Neural progenitor cell (in vitro differentiated cells): ENCODE measurements around the gene GPATCH2L. TPM values are rescaled to one million over a fixed set of nuclear protein-coding genes. Genes with fewer than 3 reads are reported as not detected.

Source experiments
- DNase-seq: peaks from one replicate; pipeline ENCODE4 v3.0.0-alpha.2; 2016; ENCODE audit warnings: low spot score
- H2AFZ ChIP-seq: fragments of 200-600 bp; sonication (generic); replicated peaks from 2 replicates; pipeline ENCODE4 v1.6.1; 2016; ENCODE audit warnings: antibody characterized with exemption
- H3F3A ChIP-seq: fragments of 200-600 bp; sonication (generic); 2 replicates; pipeline ENCODE4 v1.6.1; 2016; ENCODE audit warnings: antibody characterized with exemption, low read depth
- H3K27ac ChIP-seq: fragments of 200-600 bp; sonication (generic); 2 replicates; pipeline ENCODE4 v1.5.1; 2016; ENCODE audit warnings: mild to moderate bottlenecking
- H3K27me3 ChIP-seq: fragments of 200-600 bp; sonication (generic); 2 replicates; pipeline ENCODE4 v1.6.1; 2016; ENCODE audit warnings: mild to moderate bottlenecking, moderate library complexity
- H3K36me3 ChIP-seq: fragments of 200-600 bp; sonication (generic); 2 replicates; pipeline ENCODE4 v1.5.1; 2016
- H3K4me1 ChIP-seq: fragments of 200-600 bp; sonication (generic); 2 replicates; pipeline ENCODE4 v1.6.1; 2016; ENCODE audit warnings: mixed run types
- H3K4me2 ChIP-seq: fragments of 200-600 bp; sonication (generic); 2 replicates; pipeline ENCODE4 v1.6.1; 2016
- H3K4me3 ChIP-seq: fragments of 200-600 bp; sonication (generic); 2 replicates; pipeline ENCODE4 v1.5.1; 2016
- H3K79me2 ChIP-seq: fragments of 200-600 bp; sonication (generic); 2 replicates; pipeline ENCODE4 v1.6.1; 2016; ENCODE audit warnings: low read depth
- H3K9ac ChIP-seq: fragments of 200-600 bp; sonication (generic); 2 replicates; pipeline ENCODE4 v1.6.1; 2016
- H3K9me3 ChIP-seq: fragments of 200-600 bp; sonication (generic); 2 replicates; pipeline ENCODE4 v1.5.1; 2016; ENCODE audit warnings: low read depth
- H4K20me1 ChIP-seq: fragments of 200-600 bp; sonication (generic); 2 replicates; pipeline ENCODE4 v1.6.1; 2016; ENCODE audit warnings: low read depth
- H3K27ac Mint-ChIP-seq: 3 replicates; pipeline ENCODE4 v1.8.0; 2021; ENCODE audit warnings: mixed read lengths
- H3K27me3 Mint-ChIP-seq: 2 replicates; pipeline ENCODE4 v1.8.0; 2022; ENCODE audit warnings: low read depth, mild to moderate bottlenecking, inconsistent platforms, moderate library complexity, mixed read lengths; ENCODE audit not compliant: insufficient read depth
- H3K36me3 Mint-ChIP-seq: 3 replicates; pipeline ENCODE4 v1.8.0; 2021; ENCODE audit warnings: mixed read lengths
- H3K4me1 Mint-ChIP-seq: 3 replicates; pipeline ENCODE4 v1.8.0; 2021; ENCODE audit warnings: mixed read lengths
- H3K4me3 Mint-ChIP-seq: 3 replicates; pipeline ENCODE4 v1.8.0; 2021; ENCODE audit warnings: mild to moderate bottlenecking, moderate library complexity, mixed read lengths
- H3K9me3 Mint-ChIP-seq: 3 replicates; pipeline ENCODE4 v1.8.0; 2020; ENCODE audit warnings: mixed read lengths
- CTCF ChIP-seq: fragments of 200-600 bp; sonication (generic); IDR thresholded peaks from 2 replicates; pipeline ENCODE4 v1.5.1; 2017; ENCODE audit warnings: antibody characterized with exemption, mild to moderate bottlenecking
- EZH2 ChIP-seq: fragments of 200-600 bp; sonication (generic); IDR thresholded peaks from 2 replicates; pipeline ENCODE4 v1.6.1; 2017; ENCODE audit warnings: antibody characterized with exemption, mild to moderate bottlenecking, moderate library complexity
- EZH2phosphoT487 ChIP-seq: fragments of 200-600 bp; sonication (generic); IDR thresholded peaks from 2 replicates; pipeline ENCODE4 v1.6.1; 2017; ENCODE audit warnings: antibody characterized with exemption
- total RNA-seq: library from RNA; depleted of rRNA; stranded (reverse); fragments of >200 nt; gene quantifications from 2 replicates; pipeline ENCODE4 v1.2.3, GENCODE V29; 2015; ENCODE audit warnings: low replicate concordance

GPATCH2L gene
- total RNA-seq, 1 donor from 2014 or later: 68.2 TPM

GRCh38 chr14:76129851-76130576 lies 21.7 kb upstream of the GPATCH2L start:
- Mint-ChIP-seq H3K36me3 (no peaks in the 10 kb centered on the region), H3K4me1 (peaks cover 29% of the 10 kb centered on the region), H3K4me3 (no peak overlapping the region), H3K9me3 (no peaks in the 10 kb centered on the region), H3K27ac (no peak overlapping the region), H3K27me3 (peaks cover 16% of the 10 kb centered on the region)
- Histone ChIP-seq H3F3A (no peaks in the 10 kb centered on the region), H3K4me3 (no peak overlapping the region), H3K79me2 (no peaks in the 10 kb centered on the region), H2AFZ (no peak overlapping the region), H3K4me2 (no peak overlapping the region), H3K36me3 (no peaks in the 10 kb centered on the region), H4K20me1 (peaks cover 29% of the 10 kb centered on the region), H3K9ac (no peak overlapping the region), H3K4me1 (peaks cover 17% of the 10 kb centered on the region), H3K27me3 (peaks cover 53% of the 10 kb centered on the region), H3K9me3 (no peaks in the 10 kb centered on the region), H3K27ac (no peak overlapping the region)
- TF ChIP-seq CTCF (no peak), EZH2 (no peak), EZH2phosphoT487 (no peak)
- peak; percentile 53 for DNase-seq

- peak; percentile 31 for DNase-seq
- no peak overlapping the region for H3K4me3 ChIP-seq
- Mint-ChIP-seq H3K27me3 (peaks cover 26% of the 10 kb centered on the region), H3K4me1 (peaks cover 33% of the 10 kb centered on the region), H3K27ac (no peak overlapping the region), H3K36me3 (no peaks in the 10 kb centered on the region), H3K9me3 (no peaks in the 10 kb centered on the region), H3K4me3 (peak overlapping the region; percentile 16)
- H4K20me1 ChIP-seq: peaks cover 34% of the 10 kb centered on the region
- H3K27me3 ChIP-seq: peaks cover 66% of the 10 kb centered on the region
- H3K9me3 ChIP-seq: no peaks in the 10 kb centered on the region
- no peaks in the 10 kb centered on the region for H3K79me2 ChIP-seq
- H3K4me2 ChIP-seq: no peak overlapping the region
- TF ChIP-seq EZH2phosphoT487 (no peak), CTCF (no peak), EZH2 (no peak)
- no peak overlapping the region for H2AFZ ChIP-seq
- no peaks in the 10 kb centered on the region for H3K36me3 ChIP-seq
- no peak overlapping the region for H3K9ac ChIP-seq
- no peak overlapping the region for H3K27ac ChIP-seq
- H3K4me1 ChIP-seq: peaks cover 18% of the 10 kb centered on the region
- H3F3A ChIP-seq: peaks cover 2% of the 10 kb centered on the region
Measured at GRCh38 chr14:76131071-76131965, 20.4 kb upstream of the GPATCH2L start.

- Histone ChIP-seq H3K27me3 (peaks cover 84% of the 10 kb centered on the region), H3K36me3 (no peaks in the 10 kb centered on the region), H3K4me2 (no peak overlapping the region), H3K27ac (no peak overlapping the region), H3K4me1 (peaks cover 35% of the 10 kb centered on the region), H3K79me2 (no peaks in the 10 kb centered on the region), H3K4me3 (no peak overlapping the region), H3K9me3 (no peaks in the 10 kb centered on the region), H2AFZ (no peak overlapping the region), H4K20me1 (peaks cover 48% of the 10 kb centered on the region), H3K9ac (no peak overlapping the region), H3F3A (peaks cover 20% of the 10 kb centered on the region)
- no peaks in the 10 kb centered on the region for H3K36me3 Mint-ChIP-seq
- no peak overlapping the region for H3K4me3 Mint-ChIP-seq
- no peak overlapping the region for H3K27ac Mint-ChIP-seq
- peak; percentile 71 for DNase-seq
- no peaks in the 10 kb centered on the region for H3K9me3 Mint-ChIP-seq
- H3K4me1 Mint-ChIP-seq: peaks cover 46% of the 10 kb centered on the region
- no peak for TF ChIP-seq EZH2
- TF ChIP-seq CTCF: no peak
- no peak for TF ChIP-seq EZH2phosphoT487
- H3K27me3 Mint-ChIP-seq: peaks cover 30% of the 10 kb centered on the region
Measured at GRCh38 chr14:76133103-76133502, 18.6 kb upstream of the GPATCH2L start.
